K562 (cell line): ENCODE measurements around the gene CMTM1. TPM values are rescaled to one million over a fixed set of nuclear protein-coding genes. Genes with fewer than 3 reads are reported as not detected.
A peak's percentile ranks its signal among the peaks of the same experiment; 100 is the strongest.

Experiments
- E4F1 ChIP-seq: fragments of 250-450 bp; sonication (Bioruptor Pico); IDR thresholded peaks from 2 replicates; pipeline ENCODE4 v1.5.0; 2021; ENCODE audit warnings: mild to moderate bottlenecking, borderline replicate concordance
- ILK ChIP-seq: fragments of 450-650 bp; IDR thresholded peaks from 2 replicates; pipeline ENCODE4 v1.6.1; 2016; ENCODE audit warnings: missing genetic modification characterization, low read depth, mild to moderate bottlenecking, missing compliant biosample characterization, moderate library complexity, borderline replicate concordance
- MTA3 ChIP-seq: fragments of 450-650 bp; formaldehyde crosslinking; IDR thresholded peaks from 2 replicates; pipeline ENCODE4 v1.6.1; 2017; ENCODE audit warnings: mild to moderate bottlenecking, borderline replicate concordance
- NR4A1 ChIP-seq, 2 experiments: fragments of 250-450 bp in 1 of 2; fragments of 450-650 bp in 1 of 2; sonication (Bioruptor Pico) in 1 of 2; IDR thresholded peaks; 2 replicates each; pipeline versions ENCODE4 v1.4.0 to v1.6.1; 2016 to 2020; ENCODE audit warnings: mild to moderate bottlenecking in 2 of 2, missing compliant biosample characterization in 1 of 2, missing genetic modification characterization in 1 of 2, moderate library complexity in 1 of 2
- POLR2G ChIP-seq: fragments of 200-400 bp; formaldehyde crosslinking; IDR thresholded peaks from 2 replicates; pipeline ENCODE4 v1.6.1; 2017; ENCODE audit warnings: low read depth, mild to moderate bottlenecking, antibody characterized with exemption, low read length, moderate library complexity
- ZBTB12 ChIP-seq: fragments of 250-450 bp; sonication (Bioruptor Pico); IDR thresholded peaks from 2 replicates; pipeline ENCODE4 v1.4.0; 2020
- ZFP30 ChIP-seq: fragments of 250-450 bp; sonication (Bioruptor Pico); IDR thresholded peaks from 2 replicates; pipeline ENCODE4 v1.8.0; 2022; ENCODE audit warnings: moderate library complexity, mild to moderate bottlenecking, inconsistent platforms, borderline replicate concordance
- ZNF518B ChIP-seq: fragments of 250-450 bp; sonication (Bioruptor Pico); IDR thresholded peaks from 2 replicates; pipeline ENCODE4 v1.5.0; 2021; ENCODE audit warnings: mild to moderate bottlenecking, moderate library complexity
- polyA plus RNA-seq, 8 experiments: library from polyadenylated mRNA; depleted of rRNA in 4 of 8; stranded (reverse) in 5 of 8; unstranded in 3 of 8; fragments of >200 nt; fragmentation: Nextera tagmentation in 2 of 8; fragmentation: Illumina TruSeq in 1 of 8; extraction: Ambion mirVana in 2 of 8; extraction: Trizol in 1 of 8; gene quantifications; 2 replicates each; pipeline versions ENCODE4 v1.2.1 to v1.2.3, GENCODE V29; 2011 to 2014; ENCODE audit warnings: inconsistent platforms in 1 of 8, missing spikeins in 1 of 8
- total RNA-seq, 7 experiments: library from RNA; depleted of rRNA in 6 of 7; stranded (reverse); fragments of >200 nt in 6 of 7; fragmentation: Illumina TruSeq in 2 of 7; extraction: Trizol in 2 of 7; gene quantifications; 2 replicates each; pipeline versions ENCODE4 v1.2.1 to v1.2.3, GENCODE V29; 2011 to 2021; ENCODE audit warnings: low replicate concordance in 1 of 7

Gene CMTM1
- total and polyA plus RNA-seq, 9 of the 15 experiments (the other 6 are each of a cell fraction or from before 2014, with no cell fraction given), result 0.25 to 2.6 (median 1.1) TPM; not detected in 2

DNA sequence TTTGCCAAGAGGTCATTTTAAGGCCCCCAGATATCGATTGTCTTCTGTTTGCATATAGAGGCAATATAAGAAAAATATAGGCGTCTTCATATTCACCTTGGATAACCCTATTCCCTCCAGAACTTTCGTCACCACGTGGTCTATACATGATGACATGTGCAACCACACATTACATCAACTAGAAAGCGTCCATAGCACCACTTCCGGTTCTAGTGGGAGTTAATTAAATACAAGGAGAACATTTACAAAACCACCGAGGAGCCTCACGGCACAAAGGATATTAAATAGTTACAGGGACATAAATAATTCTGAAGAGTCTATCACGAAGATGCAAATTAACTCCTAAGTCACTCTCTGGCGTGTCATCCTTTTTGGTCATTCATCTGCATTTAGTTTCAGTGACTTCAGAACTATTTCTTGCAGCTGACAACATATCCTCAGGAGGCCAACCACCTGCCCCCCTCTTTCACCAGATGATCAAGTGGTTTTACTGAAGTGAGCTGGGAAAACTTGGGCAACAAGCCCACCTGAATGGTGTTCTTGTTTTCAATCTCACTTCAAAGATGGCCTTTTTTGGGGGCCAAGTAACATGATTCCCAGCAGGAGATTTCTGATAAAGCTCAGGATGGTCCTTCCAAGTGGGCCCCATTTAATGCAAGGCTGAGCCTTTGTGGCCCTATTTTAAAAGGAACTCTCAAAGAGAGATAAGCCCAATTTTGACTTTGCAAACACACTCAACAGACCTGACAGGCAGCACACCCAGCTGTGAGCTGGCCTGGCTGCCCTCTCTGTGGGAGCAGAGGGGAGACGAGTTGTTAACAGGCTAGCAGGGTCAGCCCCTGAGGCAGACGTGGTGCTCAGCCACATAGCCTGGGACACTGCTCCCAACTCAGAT, 53.5 kb downstream of the CMTM1 start (continued):
- TF ChIP-seq E4F1 (no peak), ZFP30 (CRISPR knock-in tag) (no peak), ZNF518B (CRISPR knock-in tag) (no peak), MTA3 (no peak), NR4A1 (CRISPR knock-in tag; IDR thresholded peaks at IDR 0.05) (no peak), NR4A1 (tag; IDR thresholded peaks at IDR 0.05) (peak; percentile 38; the same call in 1 of the 2 replicates), ILK (tag) (no peak), POLR2G (no peak), ZBTB12 (peak; percentile 19; the same call in 1 of the 2 replicates)
